ENCODE results near the gene CCDC27. TPM values are rescaled to one million over a fixed set of nuclear protein-coding genes. Genes with fewer than 3 reads are reported as not detected.
A peak's percentile ranks its signal among the peaks of the same experiment; 100 is the strongest.

CCDC27 gene
- total RNA-seq, 1 experiment from 2014 or later = not detected

- ATAC-seq (no peak), DNase-seq (ENCODE audit: low read depth, low spot score) (no peak)
- H3K27me3 ChIP-seq (ENCODE audit: control insufficient read depth, insufficient read depth, low read length) = no peaks in the 10 kb centered on the region
- TSS peak; percentile 33 for BruUV-seq (replicated peaks)
- H3K4me3 ChIP-seq (ENCODE audit: low read depth in 2 of 2, low read length in 2 of 2) = no peak overlapping the region
- TF ChIP-seq TCF7L2 (IDR thresholded peaks at IDR 0.05; ENCODE audit: low read depth, low read length) = no peak
- no peak for TF ChIP-seq POLR2AphosphoS5 (IDR thresholded peaks at IDR 0.05; ENCODE audit: low read depth, low read length)
- H3K36me3 ChIP-seq (ENCODE audit: control insufficient read depth, insufficient read depth, low read length) = 0 out of 2 replicates have a peak, but pooled peaks cover 2% of the 10 kb centered on the region
- in situ Hi-C loops (cut with HindIII; ENCODE audit: low pct_unique_long_range_greater_than_20kb, low sequenced_read_pairs) = no loop called here
- intact Hi-C loops (cut with micrococcal nuclease; ENCODE audit: unreplicated experiment) = no loop called here
- H3K4me1 ChIP-seq (ENCODE audit: control insufficient read depth, insufficient read depth, low read length) = peaks cover 27% of the 10 kb centered on the region
- H3K27ac ChIP-seq (ENCODE audit: low read length) = no peak overlapping the region
- CTCF ChIA-PET = interaction anchor here (0.5 kb wide), 1 partner anchor 33 kb away, joined by 4 read pairs; no protein-coding TSS in a partner anchor
- POLR2A ChIA-PET = no interaction called here
- H3K9me3 ChIP-seq (ENCODE audit: control insufficient read depth, insufficient read depth, low read depth, low read length) = no peaks in the 10 kb centered on the region
Measured at GRCh38 chr1:3779912-3780416, 27.7 kb downstream of the CCDC27 start.

GRCh38 chr1:3780901-3781300 lies 28.7 kb downstream of the CCDC27 start:
- TF ChIP-seq SIN3A (IDR thresholded peaks at IDR 0.05; ENCODE audit: borderline replicate concordance, insufficient read depth, low read depth, low read length) (no peak), REST (IDR thresholded peaks at IDR 0.05; ENCODE audit: insufficient read depth in 1 of 2, low read depth in 2 of 2, low read length in 1 of 2) (no peak), TCF7L2 (IDR thresholded peaks at IDR 0.05; ENCODE audit: low read depth, low read length) (no peak), CTCF (IDR thresholded peaks at IDR 0.05) (no peak), POLR2AphosphoS5 (IDR thresholded peaks at IDR 0.05; ENCODE audit: low read depth, low read length) (no peak)
- in situ Hi-C loops (cut with HindIII; ENCODE audit: low pct_unique_long_range_greater_than_20kb, low sequenced_read_pairs) (no loop called here), intact Hi-C loops (cut with micrococcal nuclease; ENCODE audit: unreplicated experiment) (no loop called here)
- ATAC-seq (no peak), DNase-seq (ENCODE audit: low read depth, low spot score) (no peak)
- BruUV-seq (replicated peaks) = no TSS peak
- H3K27me3 ChIP-seq (ENCODE audit: control insufficient read depth, insufficient read depth, low read length) = no peaks in the 10 kb centered on the region
- H3K36me3 ChIP-seq (ENCODE audit: control insufficient read depth, insufficient read depth, low read length) = 0 out of 2 replicates have a peak, but pooled peaks cover 2% of the 10 kb centered on the region
- H3K9me3 ChIP-seq (ENCODE audit: control insufficient read depth, insufficient read depth, low read depth, low read length) = no peaks in the 10 kb centered on the region
- ChIA-PET CTCF (no interaction called here), POLR2A (no interaction called here)
- no peak overlapping the region for H3K4me3 ChIP-seq (ENCODE audit: low read depth in 2 of 2, low read length in 2 of 2)
- H3K4me1 ChIP-seq (ENCODE audit: control insufficient read depth, insufficient read depth, low read length) = peaks cover 17% of the 10 kb centered on the region
- H3K27ac ChIP-seq (ENCODE audit: low read length) = no peak overlapping the region

- CTCF ChIA-PET = no interaction called here
- Histone ChIP-seq H3K27me3 (ENCODE audit: control insufficient read depth, insufficient read depth, low read length) (no peaks in the 10 kb centered on the region), H3K36me3 (ENCODE audit: control insufficient read depth, insufficient read depth, low read length) (peaks cover 2% of the 10 kb centered on the region; the same call in 1 of the 2 replicates), H3K4me1 (ENCODE audit: control insufficient read depth, insufficient read depth, low read length) (no peaks in the 10 kb centered on the region), H3K9me3 (ENCODE audit: control insufficient read depth, insufficient read depth, low read depth, low read length) (no peaks in the 10 kb centered on the region), H3K27ac (ENCODE audit: low read length) (no peak overlapping the region), H3K4me3 (ENCODE audit: low read depth in 2 of 2, low read length in 2 of 2) (no peak overlapping the region)
- TF ChIP-seq TCF7L2 (IDR thresholded peaks at IDR 0.05; ENCODE audit: low read depth, low read length) (no peak), POLR2AphosphoS5 (IDR thresholded peaks at IDR 0.05; ENCODE audit: low read depth, low read length) (no peak)
- in situ Hi-C loops (cut with HindIII; ENCODE audit: low pct_unique_long_range_greater_than_20kb, low sequenced_read_pairs) = no loop called here
- BruUV-seq (replicated peaks) = TSS peak; percentile 57
- DNase-seq (ENCODE audit: low read depth, low spot score) (no peak), ATAC-seq (no peak)
- intact Hi-C loops (cut with micrococcal nuclease; ENCODE audit: unreplicated experiment) = no loop called here
- POLR2A ChIA-PET = no interaction called here
Measured at GRCh38 chr1:3783651-3784474, 31.6 kb downstream of the CCDC27 start.
